GM10248 (cell line): ENCODE results near the gene RNF121.
A peak's percentile ranks its signal among the peaks of the same experiment; 100 is the strongest.
"Not testable (repeated sequence)": the region's sequence is repeated elsewhere in the genome, so short reads cannot be mapped to it uniquely, and the experiment has no call there.

Experiments
- CTCF ChIA-PET: fragments of 300-600 bp; sonication (Branson Sonifier 250); formaldehyde crosslinking; extraction: SDS; loops from one replicate; lab custom pipeline; 2021; ENCODE audit warnings: antibody characterized with exemption; lab: Yijun Ruan, JAX
- POLR2A ChIA-PET: fragments of 350-650 bp; sonication (Branson Sonifier 250); formaldehyde crosslinking; extraction: SDS; loops from one replicate; lab custom pipeline; 2020; ENCODE audit warnings: antibody characterized with exemption; lab: Yijun Ruan, JAX
- DNase-seq: peaks from one replicate; pipeline ENCODE4 v3.0.0; 2012; ENCODE audit errors: extremely low spot score
- TF ChIP-seq, protein P1 (sequence below): IDR thresholded peaks from 2 replicates; pipeline ENCODE4 v1.5.1; 2012; ENCODE audit warnings: mild to moderate bottlenecking, low read depth; ENCODE audit errors: extremely low read depth, missing control alignments, control extremely low read depth

RNF121 gene

DNA sequence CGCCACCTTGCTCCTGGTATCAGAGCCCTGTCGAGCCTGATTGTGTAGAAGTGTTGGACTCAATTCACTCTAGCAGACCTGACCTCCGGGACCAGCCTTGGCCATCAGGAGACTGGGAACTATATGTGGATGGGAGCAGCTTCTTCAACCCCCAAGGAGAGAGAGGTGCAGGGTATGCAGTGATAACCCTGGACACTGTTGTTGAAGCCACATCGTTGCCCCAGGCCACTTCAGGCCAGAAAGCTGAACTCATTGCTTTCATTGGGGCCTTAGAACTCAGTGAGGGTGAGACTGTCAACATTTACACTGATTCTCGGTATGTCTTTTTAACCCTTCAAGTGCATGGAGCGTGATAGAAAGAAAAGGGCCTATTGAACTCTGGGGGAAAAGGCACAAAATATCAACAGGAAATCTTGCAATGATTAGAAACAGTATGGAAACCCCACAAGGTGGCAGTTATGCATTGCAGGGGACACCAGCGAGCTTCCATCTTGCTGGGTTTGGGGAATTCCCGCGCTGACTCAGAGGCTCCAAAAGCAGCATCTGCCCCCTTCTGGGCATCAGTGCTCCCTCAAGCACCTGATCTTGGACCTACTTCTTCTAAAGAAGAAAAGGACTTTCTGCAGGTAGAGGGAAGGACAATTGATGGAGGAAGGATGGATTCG lies 17.4 kb upstream of the RNF121 start:
- DNase-seq, POLR2A ChIA-PET: not testable (repeated sequence)
- CTCF ChIA-PET: interaction anchor here (0.9 to 1.5 kb wide), 4 partner anchors 17 to 189 kb away, joined by 3 to 4 read pairs (median 3); partner anchors contain the start of gene XNDC1N
- TF ChIP-seq, protein P1, sequence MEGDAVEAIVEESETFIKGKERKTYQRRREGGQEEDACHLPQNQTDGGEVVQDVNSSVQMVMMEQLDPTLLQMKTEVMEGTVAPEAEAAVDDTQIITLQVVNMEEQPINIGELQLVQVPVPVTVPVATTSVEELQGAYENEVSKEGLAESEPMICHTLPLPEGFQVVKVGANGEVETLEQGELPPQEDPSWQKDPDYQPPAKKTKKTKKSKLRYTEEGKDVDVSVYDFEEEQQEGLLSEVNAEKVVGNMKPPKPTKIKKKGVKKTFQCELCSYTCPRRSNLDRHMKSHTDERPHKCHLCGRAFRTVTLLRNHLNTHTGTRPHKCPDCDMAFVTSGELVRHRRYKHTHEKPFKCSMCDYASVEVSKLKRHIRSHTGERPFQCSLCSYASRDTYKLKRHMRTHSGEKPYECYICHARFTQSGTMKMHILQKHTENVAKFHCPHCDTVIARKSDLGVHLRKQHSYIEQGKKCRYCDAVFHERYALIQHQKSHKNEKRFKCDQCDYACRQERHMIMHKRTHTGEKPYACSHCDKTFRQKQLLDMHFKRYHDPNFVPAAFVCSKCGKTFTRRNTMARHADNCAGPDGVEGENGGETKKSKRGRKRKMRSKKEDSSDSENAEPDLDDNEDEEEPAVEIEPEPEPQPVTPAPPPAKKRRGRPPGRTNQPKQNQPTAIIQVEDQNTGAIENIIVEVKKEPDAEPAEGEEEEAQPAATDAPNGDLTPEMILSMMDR: peak; percentile 33

DNA sequence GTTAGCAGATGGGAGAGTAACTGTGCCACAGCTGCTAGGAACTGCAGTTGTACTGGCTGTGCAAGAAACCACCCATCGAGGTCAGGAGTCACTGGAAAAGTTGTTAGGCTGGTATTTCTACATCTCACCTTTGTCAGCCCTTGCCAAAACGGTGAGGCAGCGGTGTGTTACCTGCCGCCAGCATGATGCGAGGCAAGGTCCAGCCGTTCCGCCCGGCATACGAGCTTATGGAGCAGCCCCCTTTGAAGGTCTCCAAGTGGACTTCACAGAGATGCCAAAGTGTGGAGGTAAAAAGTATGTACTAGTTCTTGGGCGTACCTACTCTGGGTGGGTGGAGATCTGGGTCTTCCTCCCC lies 16.9 kb upstream of the RNF121 start:
- POLR2A ChIA-PET, DNase-seq: not testable (repeated sequence)
- CTCF ChIA-PET: interaction anchor here (0.9 to 1.5 kb wide), 4 partner anchors 16 to 189 kb away, joined by 3 to 4 read pairs (median 3); partner anchors contain the start of gene XNDC1N

DNA sequence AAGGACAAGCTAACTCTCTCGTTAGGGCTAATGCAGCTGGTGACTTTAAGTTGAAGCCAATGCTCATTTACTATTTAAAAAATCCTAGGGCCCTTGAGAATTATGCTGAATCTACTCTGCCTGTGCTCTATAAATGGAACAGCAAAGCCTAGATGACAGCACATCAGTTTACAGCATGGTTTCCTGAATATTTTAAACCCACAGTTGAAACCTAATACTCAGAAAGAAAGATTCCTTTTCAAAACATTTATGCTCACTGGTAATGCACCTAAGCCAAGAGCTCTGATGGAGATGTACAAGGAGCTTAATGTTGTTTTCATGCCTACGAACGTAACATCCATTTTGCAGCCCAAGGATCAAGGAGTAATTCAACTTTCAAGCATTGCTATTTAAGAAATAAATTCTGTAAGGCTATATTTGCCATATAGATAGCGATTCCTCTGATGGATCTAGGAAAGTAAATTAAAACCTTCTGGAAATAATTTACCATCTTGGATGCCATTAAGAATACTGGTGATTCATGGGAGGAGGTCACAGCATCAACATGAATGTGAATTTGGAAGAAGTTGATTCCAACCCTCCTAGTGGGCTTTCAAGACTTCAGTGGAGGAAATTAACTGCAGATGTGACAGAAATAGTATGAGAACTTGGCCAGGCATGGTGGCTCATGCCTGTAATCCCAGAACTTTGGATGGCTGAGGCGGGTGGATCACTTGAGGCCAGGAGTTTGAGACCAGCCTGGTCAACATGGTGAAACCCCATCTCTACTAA lies 14.9 kb upstream of the RNF121 start:
- no peak for DNase-seq
- TF ChIP-seq, protein P1: no peak
- ChIA-PET CTCF (interaction anchor here (1.0 kb wide), 1 partner anchor 14 kb away, joined by 3 read pairs; the partner anchor contains the start of gene XNDC1N), POLR2A (interaction anchor here (0.7 kb wide), 1 partner anchor 179 kb away, joined by 3 read pairs; no protein-coding TSS in a partner anchor)

DNA sequence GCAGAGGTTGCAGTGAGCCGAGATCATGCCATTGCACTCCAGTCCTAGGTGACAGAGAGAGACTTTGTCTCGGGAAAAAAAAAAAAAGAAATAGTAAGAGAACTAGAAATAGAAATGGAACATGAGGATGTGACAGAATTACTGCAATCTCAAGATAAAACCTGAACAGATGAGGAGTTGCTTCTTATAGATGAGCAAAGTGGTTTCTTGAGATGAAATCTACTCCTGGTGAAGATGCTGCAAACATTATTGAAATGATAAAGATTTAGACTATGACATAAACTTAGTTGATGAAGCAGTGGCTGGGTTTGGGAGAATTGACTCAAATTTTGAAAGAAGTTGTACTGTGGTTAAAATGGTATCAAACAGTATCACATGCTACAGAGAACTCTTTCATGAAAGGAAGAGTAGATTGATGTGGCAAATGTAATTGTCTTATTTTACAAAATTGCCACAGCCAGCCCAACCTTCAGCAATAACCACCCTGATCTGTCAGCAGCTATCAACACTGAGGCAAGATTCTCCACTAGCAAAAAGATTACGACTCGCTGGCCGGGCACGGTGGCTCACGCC lies 14.1 kb upstream of the RNF121 start:
- CTCF ChIA-PET: interaction anchor here (2.7 kb wide), 1 partner anchor 14 kb away, joined by 12 read pairs; the partner anchor contains the start of genes RNF121 and XNDC1N
- POLR2A ChIA-PET: no interaction called here
- DNase-seq: no peak
- TF ChIP-seq, protein P1: no peak

DNA sequence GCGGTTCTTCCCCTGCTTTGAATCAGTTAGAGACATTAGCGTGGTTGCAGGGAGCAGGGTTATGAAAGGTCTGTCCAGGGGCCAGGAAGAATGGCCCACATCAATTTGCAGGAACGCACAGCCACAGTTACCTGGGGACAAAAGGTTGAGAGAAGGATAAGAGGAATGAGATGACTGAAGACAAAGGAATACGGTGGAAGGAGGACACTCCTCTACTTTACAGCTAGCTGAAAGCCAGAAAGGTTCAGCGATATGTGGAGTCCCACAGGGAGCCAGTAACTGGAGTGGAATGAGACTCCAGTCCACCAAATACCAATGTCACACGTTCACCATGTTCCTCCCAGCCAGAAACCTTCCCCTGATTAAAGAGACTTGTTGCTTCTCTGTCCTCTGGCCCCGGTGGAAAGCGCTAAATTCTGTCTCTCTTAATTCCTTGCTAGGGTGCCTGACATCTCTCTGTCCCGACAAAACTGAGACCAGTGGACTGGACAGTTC lies 11.2 kb upstream of the RNF121 start:
- TF ChIP-seq, protein P1: no peak
- ChIA-PET POLR2A (no interaction called here), CTCF (no interaction called here)
- no peak for DNase-seq

DNA sequence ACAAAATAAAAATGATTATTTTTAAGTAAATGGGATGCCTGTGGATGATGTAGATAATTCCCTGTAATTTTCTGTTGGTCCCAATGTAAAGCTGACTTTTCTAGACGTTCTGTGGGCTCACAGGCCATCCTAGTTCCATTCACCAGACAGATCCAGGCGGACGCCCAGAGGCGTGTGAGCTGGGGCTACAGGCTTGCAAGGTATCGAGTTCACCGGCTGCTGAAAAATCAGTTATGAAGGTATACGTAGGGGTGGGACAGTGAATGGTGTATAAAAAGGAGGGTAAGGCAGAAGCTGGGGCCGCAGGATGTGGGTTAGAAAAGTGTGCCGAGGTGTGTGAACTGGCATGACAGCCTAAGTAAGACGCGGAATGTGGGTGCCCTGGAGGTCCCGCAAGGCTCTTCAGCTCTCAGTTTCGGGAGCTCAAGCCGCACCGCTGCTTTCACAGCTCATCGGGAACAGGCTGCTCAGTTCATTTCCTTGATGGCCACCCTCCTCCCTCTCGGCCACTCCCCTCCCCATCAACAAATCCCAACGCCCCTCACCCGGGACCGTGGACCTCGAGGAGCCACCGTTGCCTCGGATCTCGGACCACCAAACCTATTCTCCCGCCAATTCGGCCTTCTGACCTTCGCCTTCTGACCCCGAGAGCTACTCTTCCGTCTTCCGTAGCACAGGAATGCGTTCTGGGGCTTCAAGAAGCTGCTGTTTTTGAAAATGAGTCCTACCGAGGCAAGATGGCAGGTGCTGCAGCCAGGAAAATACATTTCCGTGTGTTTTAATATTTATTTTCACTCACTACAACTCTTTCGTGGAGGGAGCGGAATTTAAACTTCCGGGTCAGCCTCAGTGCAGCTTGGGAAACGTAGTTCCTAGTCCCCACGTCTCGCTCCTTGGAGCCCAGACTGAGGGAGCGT lies 768 bp upstream of the RNF121 start, which contains the start of gene XNDC1N:
Gene XNDC1N (minus strand): TSS at position 775 of the 917 bp plus-strand sequence. CDS start 5,241 bp downstream, outside the sequence.
- POLR2A ChIA-PET: interaction anchor here (0.5 to 0.6 kb wide), 2 partner anchors 460 to 791 kb away, joined by 6 to 10 read pairs; no protein-coding TSS in a partner anchor
- peak; percentile 81 for DNase-seq
- TF ChIP-seq, protein P1: no peak
- CTCF ChIA-PET: interaction anchor here (0.6 to 5.0 kb wide), 16 partner anchors 8 to 217 kb away, joined by 3 to 24 read pairs (median 3); no protein-coding TSS in a partner anchor
